ENCODE measurements around the gene B3GAT1. TPM values are rescaled to one million over a fixed set of nuclear protein-coding genes. Genes with fewer than 3 reads are reported as not detected.

Gene B3GAT1
- total RNA-seq, 1 experiment from 2014 or later: 0.43 TPM

GRCh38 chr11:134404575-134405341, 7.3 kb downstream of the B3GAT1 start:
- DNase-seq: no peak
- no peaks in the 10 kb centered on the region for H3K9me3 ChIP-seq
- peaks cover 14% of the 10 kb centered on the region; the same call in 1 of the 2 replicates for H3K27me3 ChIP-seq
- H3K4me3 ChIP-seq: no peak overlapping the region
- H3K36me3 ChIP-seq: no peaks in the 10 kb centered on the region

DNA sequence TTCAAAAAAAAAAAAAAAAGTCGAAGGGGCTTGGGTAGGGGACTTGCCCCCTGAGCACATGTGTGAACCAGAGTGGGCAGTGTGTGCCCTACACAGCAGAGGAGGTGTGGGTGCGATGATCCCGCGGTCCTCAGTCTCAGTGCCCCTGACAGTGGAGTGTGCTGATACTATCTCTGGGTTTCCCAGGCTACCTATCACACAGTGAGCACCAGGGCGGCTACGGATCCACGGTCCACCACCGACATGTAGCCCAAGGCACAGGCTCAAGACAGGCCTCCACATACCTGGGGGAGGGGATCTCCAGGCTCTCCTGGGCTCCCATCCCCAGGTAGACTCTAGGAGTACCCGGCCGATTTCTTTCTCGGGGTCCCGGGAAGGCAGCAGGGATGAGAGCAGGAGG, 9.1 kb downstream of the B3GAT1 start:
- Histone ChIP-seq H3K9me3 (no peaks in the 10 kb centered on the region), H3K4me3 (no peak overlapping the region), H3K27me3 (peaks cover 14% of the 10 kb centered on the region; the same call in 1 of the 2 replicates), H3K36me3 (no peaks in the 10 kb centered on the region)
- no peak for DNase-seq

- Histone ChIP-seq H3K27me3 (peaks cover 10% of the 10 kb centered on the region; the same call in 1 of the 2 replicates), H3K36me3 (no peaks in the 10 kb centered on the region), H3K4me3 (no peak overlapping the region), H3K9me3 (no peaks in the 10 kb centered on the region)
- no peak for DNase-seq
Observed at GRCh38 chr11:134401825-134402809, 9.9 kb downstream of the B3GAT1 start.

DNA sequence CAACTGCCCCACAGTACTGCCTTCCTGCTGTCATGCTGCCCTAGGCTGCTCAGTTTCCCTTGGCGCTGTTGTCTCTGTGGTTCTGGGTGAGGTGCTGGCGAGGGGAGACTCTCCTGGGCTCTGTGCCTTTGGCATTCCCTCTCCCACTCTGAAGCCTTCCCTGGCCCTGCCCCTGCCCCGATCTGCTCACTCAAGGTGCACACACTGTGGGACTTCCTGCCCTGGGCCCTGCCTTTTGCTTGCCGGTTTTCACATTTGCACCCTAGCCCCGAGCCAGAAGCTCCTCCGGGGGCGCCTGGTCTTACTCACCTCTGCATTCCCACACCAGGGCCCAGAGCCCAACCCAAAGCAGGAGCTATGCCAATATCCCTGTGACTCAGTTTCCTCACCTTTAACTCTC, 12.0 kb downstream of the B3GAT1 start:
- no peaks in the 10 kb centered on the region for H3K9me3 ChIP-seq
- no peak for DNase-seq
- no peaks in the 10 kb centered on the region for H3K36me3 ChIP-seq
- H3K27me3 ChIP-seq: peaks cover 10% of the 10 kb centered on the region; the same call in 1 of the 2 replicates
- H3K4me3 ChIP-seq: no peak overlapping the region

- no peak overlapping the region for H3K4me3 ChIP-seq
- DNase-seq: no peak
- no peaks in the 10 kb centered on the region for H3K36me3 ChIP-seq
- H3K9me3 ChIP-seq: no peaks in the 10 kb centered on the region
- H3K27me3 ChIP-seq: peaks cover 10% of the 10 kb centered on the region; the same call in 1 of the 2 replicates
Observed at GRCh38 chr11:134399293-134399654, 12.8 kb downstream of the B3GAT1 start.

- Histone ChIP-seq H3K27me3 (peaks cover 10% of the 10 kb centered on the region; the same call in 1 of the 2 replicates), H3K9me3 (no peaks in the 10 kb centered on the region), H3K36me3 (no peaks in the 10 kb centered on the region), H3K4me3 (no peak overlapping the region)
- DNase-seq: no peak
Observed at GRCh38 chr11:134398644-134399292, 13.3 kb downstream of the B3GAT1 start.

GRCh38 chr11:134398079-134398444, 14.0 kb downstream of the B3GAT1 start:
- H3K36me3 ChIP-seq: no peaks in the 10 kb centered on the region
- no peaks in the 10 kb centered on the region for H3K9me3 ChIP-seq
- H3K4me3 ChIP-seq: no peak overlapping the region
- no peak for DNase-seq
- peaks cover 10% of the 10 kb centered on the region; the same call in 1 of the 2 replicates for H3K27me3 ChIP-seq

GRCh38 chr11:134397304-134398078, 14.6 kb downstream of the B3GAT1 start:
- H3K27me3 ChIP-seq: peaks cover 10% of the 10 kb centered on the region; the same call in 1 of the 2 replicates
- no peak overlapping the region for H3K4me3 ChIP-seq
- no peak for DNase-seq
- no peaks in the 10 kb centered on the region for H3K36me3 ChIP-seq
- H3K9me3 ChIP-seq: no peaks in the 10 kb centered on the region

DNA sequence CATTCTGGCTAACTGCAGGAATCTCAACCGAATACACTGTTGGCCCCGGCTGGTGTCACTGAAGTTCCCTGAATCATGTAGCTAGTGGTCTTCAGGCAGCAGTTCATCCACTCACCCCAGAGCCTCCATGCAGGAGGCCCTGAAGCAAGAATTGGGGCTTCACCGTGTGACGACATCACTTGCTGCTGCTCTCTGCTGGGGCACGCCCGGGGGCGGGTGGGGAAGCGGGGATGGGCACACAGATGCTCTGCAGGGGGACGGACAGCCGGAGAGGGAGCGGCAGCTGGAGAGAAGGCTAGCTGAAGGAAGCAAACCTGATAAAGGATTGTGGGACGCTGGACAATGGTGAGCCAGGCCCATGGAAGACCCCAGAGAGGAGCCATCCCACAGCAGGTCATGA, 17.0 kb downstream of the B3GAT1 start:
- Histone ChIP-seq H3K36me3 (no peaks in the 10 kb centered on the region), H3K27me3 (no peaks in the 10 kb centered on the region), H3K4me3 (no peak overlapping the region), H3K9me3 (no peaks in the 10 kb centered on the region)
- no peak for DNase-seq

DNA sequence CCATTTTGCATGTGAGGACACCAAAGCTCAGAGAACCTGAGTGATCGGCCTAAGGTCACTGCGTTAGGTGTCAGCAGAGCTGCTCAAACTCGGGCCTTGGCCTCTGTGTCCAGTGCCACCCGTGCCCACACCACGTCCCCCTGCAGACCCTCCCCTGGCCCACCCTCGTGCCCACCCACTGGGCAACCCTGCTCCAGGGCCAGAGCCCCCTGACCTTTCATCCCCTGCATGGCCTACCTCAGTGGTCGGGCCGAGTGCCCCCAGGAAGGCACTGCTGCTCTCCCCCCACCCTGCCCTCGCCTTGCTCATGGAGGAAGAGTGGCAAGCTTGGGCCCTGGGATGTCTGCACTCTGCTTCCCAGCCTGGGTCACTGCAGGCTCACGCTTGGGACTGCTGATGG, 17.7 kb downstream of the B3GAT1 start:
- no peaks in the 10 kb centered on the region for H3K9me3 ChIP-seq
- H3K27me3 ChIP-seq: no peaks in the 10 kb centered on the region
- no peaks in the 10 kb centered on the region for H3K36me3 ChIP-seq
- no peak overlapping the region for H3K4me3 ChIP-seq
- no peak for DNase-seq

DNA sequence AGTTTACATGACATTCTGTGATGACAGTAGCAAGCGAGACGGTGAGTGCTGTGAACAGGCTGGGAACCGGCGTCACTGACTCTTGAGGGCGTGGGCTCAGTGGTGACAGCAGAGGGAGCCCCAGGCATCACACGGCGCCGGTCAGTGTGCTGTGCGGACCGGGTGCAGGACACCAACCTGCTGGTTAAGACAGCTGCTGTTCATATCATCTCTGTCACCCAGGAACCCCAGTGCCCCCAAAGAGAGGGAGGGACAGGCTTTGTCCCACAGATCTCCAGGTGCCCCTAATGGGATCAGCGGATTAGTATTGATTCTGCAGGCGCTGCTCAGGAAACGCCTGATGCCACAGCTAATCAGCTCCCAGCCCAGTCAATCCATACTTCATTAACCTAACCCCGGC, 18.4 kb downstream of the B3GAT1 start:
- H3K4me3 ChIP-seq: no peak overlapping the region
- H3K36me3 ChIP-seq: no peaks in the 10 kb centered on the region
- H3K27me3 ChIP-seq: no peaks in the 10 kb centered on the region
- DNase-seq: no peak
- no peaks in the 10 kb centered on the region for H3K9me3 ChIP-seq

DNA sequence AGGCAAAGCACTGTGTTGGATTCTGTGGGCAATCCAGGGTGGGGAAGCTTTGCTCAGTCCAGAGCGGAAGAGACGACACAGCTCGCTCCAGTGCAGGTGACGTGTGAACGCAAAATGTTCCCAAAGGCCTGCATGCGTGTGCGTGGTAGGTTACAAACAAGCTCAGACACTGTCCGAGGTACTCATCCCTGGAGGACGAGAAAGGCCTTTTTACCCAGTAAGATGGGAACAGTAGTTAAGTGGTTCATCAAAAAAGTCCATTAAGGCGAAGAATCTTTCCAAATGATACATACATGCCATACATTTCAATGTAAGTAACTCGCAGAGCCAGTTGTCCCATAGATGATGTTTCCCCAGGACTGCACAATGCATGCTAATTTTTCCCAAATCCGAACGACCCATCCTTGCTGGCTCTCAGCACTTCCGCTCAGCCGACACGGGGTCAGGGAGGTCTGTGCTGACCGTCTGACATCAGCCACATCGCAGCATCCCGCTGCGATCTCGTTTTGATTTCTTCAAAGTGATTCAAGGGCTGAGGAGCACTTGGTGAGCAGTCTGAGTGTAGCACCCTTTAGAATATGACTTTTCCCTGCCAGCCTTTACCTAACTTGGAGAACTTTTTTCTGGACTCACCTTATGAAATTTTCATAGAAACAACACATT, 19.0 kb downstream of the B3GAT1 start:
- Histone ChIP-seq H3K4me3 (no peak overlapping the region), H3K27me3 (no peaks in the 10 kb centered on the region), H3K9me3 (no peaks in the 10 kb centered on the region), H3K36me3 (no peaks in the 10 kb centered on the region)
- no peak for DNase-seq

DNA sequence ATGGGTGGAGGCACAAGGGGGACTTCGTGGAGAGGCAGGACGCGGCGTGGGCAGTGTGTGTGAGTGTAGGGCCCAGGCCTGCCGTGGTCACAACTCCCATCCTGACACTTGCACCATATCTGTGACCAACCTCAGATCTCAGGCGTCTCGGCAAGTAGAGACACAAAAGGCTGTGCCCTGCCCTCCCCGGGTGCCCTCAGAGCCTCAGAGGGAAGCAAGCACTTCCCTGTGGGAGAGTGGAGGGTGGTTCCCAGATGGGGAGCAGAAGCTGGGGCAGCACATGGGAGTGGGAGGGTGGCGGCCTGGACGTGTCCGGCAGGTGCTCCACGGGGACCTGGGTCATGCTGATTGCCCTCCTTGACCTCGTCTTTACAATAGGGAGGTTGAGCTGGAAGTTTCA, 20.4 kb downstream of the B3GAT1 start:
- no peak for DNase-seq
- Histone ChIP-seq H3K27me3 (no peaks in the 10 kb centered on the region), H3K36me3 (no peaks in the 10 kb centered on the region), H3K4me3 (no peak overlapping the region), H3K9me3 (no peaks in the 10 kb centered on the region)

- H3K27me3 ChIP-seq: no peaks in the 10 kb centered on the region
- DNase-seq: no peak
- no peak overlapping the region for H3K4me3 ChIP-seq
- H3K9me3 ChIP-seq: no peaks in the 10 kb centered on the region
- H3K36me3 ChIP-seq: no peaks in the 10 kb centered on the region
Observed at GRCh38 chr11:134390706-134391569, 21.1 kb downstream of the B3GAT1 start.
